HG03135 (cell line): ENCODE data around the gene RPTOR.
"Not testable (repeated sequence)": the region's sequence is repeated elsewhere in the genome, so short reads cannot be mapped to it uniquely, and the experiment has no call there.

Experiments used
- ATAC-seq: cut with Tn5 transposase; IDR thresholded peaks from one replicate; pipeline ENCODE4 v1.9.1; 2021; ENCODE audit warnings: mild to moderate bottlenecking, moderate library complexity; ENCODE audit not compliant: unreplicated experiment

RPTOR gene

GRCh38 chr17:80811181-80812105, 266.8 kb downstream of the RPTOR start:
- ATAC-seq: no peak

GRCh38 chr17:80812362-80813088, 267.9 kb downstream of the RPTOR start:
- ATAC-seq: no peak

GRCh38 chr17:80813318-80813717, 268.7 kb downstream of the RPTOR start:
- ATAC-seq: no peak

GRCh38 chr17:80814491-80814890, 269.9 kb downstream of the RPTOR start:
- no peak for ATAC-seq

- ATAC-seq: no peak
Observed at GRCh38 chr17:80815151-80815681, 270.6 kb downstream of the RPTOR start.

GRCh38 chr17:80815718-80816117, 271.1 kb downstream of the RPTOR start:
- ATAC-seq: not testable (repeated sequence)

GRCh38 chr17:80816241-80817103, 271.8 kb downstream of the RPTOR start:
- ATAC-seq: no peak

GRCh38 chr17:80817321-80817845, 272.7 kb downstream of the RPTOR start:
- no peak for ATAC-seq

GRCh38 chr17:80817861-80818260, 273.2 kb downstream of the RPTOR start:
- no peak for ATAC-seq

GRCh38 chr17:80818871-80819270, 274.2 kb downstream of the RPTOR start:
- ATAC-seq: no peak

- ATAC-seq: no peak
Observed at GRCh38 chr17:80819422-80820164, 275.0 kb downstream of the RPTOR start.

- no peak for ATAC-seq
Observed at GRCh38 chr17:80820331-80820730, 275.7 kb downstream of the RPTOR start.

GRCh38 chr17:80821546-80821945, 276.9 kb downstream of the RPTOR start:
- ATAC-seq: no peak

GRCh38 chr17:80822021-80822699, 277.5 kb downstream of the RPTOR start:
- no peak for ATAC-seq

- ATAC-seq: no peak
Observed at GRCh38 chr17:80822700-80823410, 278.2 kb downstream of the RPTOR start.

- ATAC-seq: no peak
Observed at GRCh38 chr17:80824549-80825470, 280.2 kb downstream of the RPTOR start.

- no peak for ATAC-seq
Observed at GRCh38 chr17:80825471-80826345, 281.1 kb downstream of the RPTOR start.
